Skeletal muscle satellite cell (primary cell): ENCODE data around the gene MPND.

Source experiments
- H3K27me3 ChIP-seq: 2 replicates; pipeline ENCODE4 v1.7.0; 2013; ENCODE audit warnings: low read length; ENCODE audit not compliant: control insufficient read depth, insufficient read depth
- H3K36me3 ChIP-seq: 2 replicates; pipeline ENCODE4 v1.7.0; 2013; ENCODE audit warnings: mild to moderate bottlenecking, control low read depth, low read length; ENCODE audit not compliant: insufficient read depth
- H3K4me1 ChIP-seq: 2 replicates; pipeline ENCODE4 v1.7.0; 2013; ENCODE audit warnings: low read length; ENCODE audit not compliant: control insufficient read depth, insufficient read depth
- H3K4me2 ChIP-seq: 2 replicates; pipeline ENCODE4 v1.7.0; 2013; ENCODE audit warnings: mild to moderate bottlenecking, low read length
- H3K4me3 ChIP-seq: 2 replicates; pipeline ENCODE4 v1.7.0; 2013; ENCODE audit warnings: low read length
- H3K9ac ChIP-seq: 2 replicates; pipeline ENCODE4 v1.7.0; 2013; ENCODE audit warnings: mild to moderate bottlenecking, low read depth, low read length, moderate library complexity
- H3K9me3 ChIP-seq: replicated peaks from 2 replicates; pipeline ENCODE4 v1.7.0; 2013; ENCODE audit warnings: mild to moderate bottlenecking, control low read depth, low read length

MPND gene

GRCh38 chr19:4363571-4364304 is 20.4 kb downstream of the MPND start:
- Histone ChIP-seq H3K36me3 (peaks cover 83% of the 10 kb centered on the region), H3K9ac (no peak overlapping the region)

DNA sequence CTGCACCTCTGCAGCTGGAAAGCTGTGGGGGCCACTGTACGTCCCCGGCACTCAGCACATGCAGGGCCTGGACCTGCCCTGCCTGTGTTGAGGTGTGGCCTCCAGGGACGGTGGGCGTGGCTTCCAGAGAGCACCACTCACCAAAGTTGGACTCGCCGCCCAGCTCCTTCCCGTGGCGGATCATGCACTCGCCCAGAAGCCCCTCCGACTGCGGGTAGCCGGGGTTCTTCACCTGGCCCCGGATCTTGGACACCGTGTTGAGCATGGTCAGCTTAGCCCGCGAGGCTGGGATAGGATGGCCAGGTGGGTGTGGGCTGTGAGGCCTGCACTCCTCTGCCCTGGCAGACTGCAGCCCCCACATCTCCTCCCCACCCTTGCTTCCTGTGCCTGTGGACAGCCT is 22.0 kb downstream of the MPND start:
- no peak overlapping the region for H3K4me2 ChIP-seq
- no peak overlapping the region for H3K4me3 ChIP-seq
- no peaks in the 10 kb centered on the region for H3K9me3 ChIP-seq
- peaks cover 29% of the 10 kb centered on the region for H3K4me1 ChIP-seq
- peaks cover 67% of the 10 kb centered on the region for H3K36me3 ChIP-seq
- H3K9ac ChIP-seq, result no peak overlapping the region
- H3K27me3 ChIP-seq, result no peaks in the 10 kb centered on the region

More at GRCh38 chr19:4363571-4364304, 20.4 kb downstream of the MPND start:
- Histone ChIP-seq H3K4me1 (peaks cover 13% of the 10 kb centered on the region), H3K9me3 (no peaks in the 10 kb centered on the region), H3K27me3 (no peaks in the 10 kb centered on the region), H3K4me3 (no peak overlapping the region), H3K4me2 (no peak overlapping the region)

DNA sequence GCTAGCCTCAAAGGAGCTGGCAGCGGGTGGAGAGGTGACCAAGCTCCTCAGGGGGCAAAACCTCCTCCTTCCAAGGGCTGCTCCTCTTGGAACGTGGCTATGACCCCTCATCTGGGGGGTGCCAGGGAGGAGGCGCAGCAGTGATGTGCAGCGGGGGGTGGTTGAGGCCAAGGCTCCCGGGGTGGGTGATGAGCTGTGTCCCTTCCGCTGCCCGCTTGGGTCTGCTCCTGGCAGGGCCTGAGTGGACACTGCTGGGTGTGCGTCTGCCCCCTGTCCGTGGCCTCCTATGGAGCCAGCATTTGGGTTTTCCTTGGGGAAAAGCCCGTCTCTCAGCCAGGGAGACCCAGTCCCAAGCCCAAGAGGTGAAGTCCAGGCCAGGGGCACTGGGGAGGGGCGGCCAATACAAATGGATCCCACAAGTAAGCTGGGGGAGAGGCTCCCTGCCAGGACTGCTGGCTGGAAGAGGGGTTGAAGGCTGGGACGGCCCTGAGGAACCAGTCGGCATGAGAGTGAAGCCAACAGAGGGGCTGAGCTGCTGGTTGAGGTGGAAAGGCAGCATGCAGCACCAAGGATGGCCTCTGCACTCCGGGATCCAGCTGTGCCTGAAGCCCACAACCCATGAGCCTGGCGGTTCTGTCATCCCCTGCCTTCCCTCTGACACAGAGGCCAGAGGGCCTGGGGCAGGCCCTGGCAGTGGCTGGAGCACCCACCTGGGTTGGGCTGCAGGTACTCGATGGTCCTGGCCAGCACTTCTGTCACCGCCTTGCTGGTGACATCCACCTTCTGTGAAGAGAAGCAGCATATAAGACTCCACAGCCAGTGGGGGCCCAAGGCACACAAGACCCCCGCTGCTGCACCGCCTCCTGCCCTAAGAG is 22.7 kb downstream of the MPND start:
- H3K9ac ChIP-seq, result no peak overlapping the region
- H3K27me3 ChIP-seq, result no peaks in the 10 kb centered on the region
- H3K4me1 ChIP-seq, result peaks cover 36% of the 10 kb centered on the region
- peaks cover 60% of the 10 kb centered on the region for H3K36me3 ChIP-seq
- no peak overlapping the region for H3K4me3 ChIP-seq
- H3K9me3 ChIP-seq, result no peaks in the 10 kb centered on the region
- H3K4me2 ChIP-seq, result no peak overlapping the region

GRCh38 chr19:4366666-4367335 is 23.4 kb downstream of the MPND start:
- H3K9ac ChIP-seq, result no peak overlapping the region
- H3K27me3 ChIP-seq, result no peaks in the 10 kb centered on the region
- no peaks in the 10 kb centered on the region for H3K9me3 ChIP-seq
- peaks cover 59% of the 10 kb centered on the region for H3K36me3 ChIP-seq
- peaks cover 44% of the 10 kb centered on the region for H3K4me1 ChIP-seq
- no peak overlapping the region for H3K4me2 ChIP-seq
- no peak overlapping the region for H3K4me3 ChIP-seq

- Histone ChIP-seq H3K4me3 (no peak overlapping the region), H3K4me1 (peaks cover 49% of the 10 kb centered on the region), H3K27me3 (no peaks in the 10 kb centered on the region), H3K9ac (no peak overlapping the region), H3K36me3 (peaks cover 55% of the 10 kb centered on the region), H3K9me3 (no peaks in the 10 kb centered on the region), H3K4me2 (no peak overlapping the region)
Observed at GRCh38 chr19:4367336-4367723, 24.0 kb downstream of the MPND start.

DNA sequence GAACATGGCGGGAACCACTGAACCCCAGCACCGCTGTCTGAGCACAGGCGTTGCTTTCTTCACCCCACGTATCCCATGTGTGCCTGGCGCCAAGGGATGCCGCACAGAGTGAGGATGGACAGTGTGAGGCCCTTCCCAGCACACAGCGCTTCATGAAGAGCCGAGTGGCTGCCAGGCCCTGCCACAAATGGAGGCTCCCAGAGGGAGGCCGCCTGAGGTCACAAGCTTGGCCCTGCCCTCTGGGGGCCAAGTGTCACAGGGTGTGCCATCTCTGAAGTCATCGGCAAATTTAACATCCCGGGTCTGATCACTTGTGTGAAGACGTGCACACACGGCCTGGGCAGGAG is 24.4 kb downstream of the MPND start:
- Histone ChIP-seq H3K4me3 (no peak overlapping the region), H3K4me2 (peak overlapping the region; percentile 46), H3K9me3 (no peaks in the 10 kb centered on the region), H3K9ac (peak overlapping the region; percentile 5), H3K27me3 (no peaks in the 10 kb centered on the region), H3K4me1 (peaks cover 53% of the 10 kb centered on the region), H3K36me3 (peaks cover 55% of the 10 kb centered on the region)

- H3K36me3 ChIP-seq, result peaks cover 51% of the 10 kb centered on the region
- H3K4me3 ChIP-seq, result peak overlapping the region; percentile 12
- H3K4me1 ChIP-seq, result peaks cover 59% of the 10 kb centered on the region
- no peaks in the 10 kb centered on the region for H3K9me3 ChIP-seq
- no peaks in the 10 kb centered on the region for H3K27me3 ChIP-seq
- H3K9ac ChIP-seq, result peak overlapping the region; percentile 27
- H3K4me2 ChIP-seq, result peak overlapping the region; percentile 46
Observed at GRCh38 chr19:4368128-4368820, 24.9 kb downstream of the MPND start.

- H3K4me3 ChIP-seq, result no peak overlapping the region
- no peaks in the 10 kb centered on the region for H3K9me3 ChIP-seq
- H3K4me2 ChIP-seq, result peak overlapping the region; percentile 58
- H3K4me1 ChIP-seq, result peaks cover 69% of the 10 kb centered on the region
- H3K9ac ChIP-seq, result no peak overlapping the region
- H3K27me3 ChIP-seq, result no peaks in the 10 kb centered on the region
- H3K36me3 ChIP-seq, result peaks cover 44% of the 10 kb centered on the region
Observed at GRCh38 chr19:4369109-4369887, 25.9 kb downstream of the MPND start.

- H3K27me3 ChIP-seq, result no peaks in the 10 kb centered on the region
- H3K36me3 ChIP-seq, result peaks cover 41% of the 10 kb centered on the region
- peak overlapping the region; percentile 58 for H3K4me2 ChIP-seq
- peaks cover 75% of the 10 kb centered on the region for H3K4me1 ChIP-seq
- H3K9ac ChIP-seq, result no peak overlapping the region
- H3K4me3 ChIP-seq, result no peak overlapping the region
- H3K9me3 ChIP-seq, result no peaks in the 10 kb centered on the region
Observed at GRCh38 chr19:4369888-4370260, 26.5 kb downstream of the MPND start.

DNA sequence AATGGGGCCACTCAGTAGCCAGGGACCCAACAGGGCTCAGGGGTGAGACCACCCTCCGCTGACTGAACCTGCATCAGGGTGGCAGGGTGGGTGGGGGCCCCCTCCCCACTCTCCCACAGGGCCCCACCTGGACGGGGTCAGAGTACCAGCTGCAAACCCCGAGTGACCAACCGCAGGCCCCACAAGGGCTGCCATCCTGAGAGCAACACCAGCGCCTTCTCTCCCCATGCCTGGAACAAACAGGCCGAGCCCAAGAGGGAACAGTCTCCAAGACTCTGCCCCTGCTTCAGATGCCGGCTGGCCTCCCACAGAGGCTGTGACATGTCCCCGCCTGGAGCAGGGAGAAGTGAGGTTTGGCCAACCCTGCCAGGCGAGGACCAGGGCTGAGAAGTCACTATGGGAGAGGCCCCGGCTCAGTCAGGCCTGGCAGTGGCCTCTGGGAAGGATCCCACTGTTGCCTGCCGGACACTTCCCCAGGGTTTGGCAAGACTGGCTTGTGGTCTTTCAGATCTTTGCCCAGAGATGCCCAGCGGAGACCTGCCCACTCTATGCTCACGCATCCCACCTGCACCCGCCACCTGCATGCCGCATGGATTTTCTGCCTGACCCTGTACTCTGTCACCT is 27.2 kb downstream of the MPND start:
- Histone ChIP-seq H3K4me1 (peaks cover 81% of the 10 kb centered on the region), H3K27me3 (no peaks in the 10 kb centered on the region), H3K9ac (peak overlapping the region; percentile 38), H3K4me3 (peak overlapping the region; percentile 19), H3K9me3 (no peaks in the 10 kb centered on the region), H3K36me3 (peaks cover 35% of the 10 kb centered on the region), H3K4me2 (peak overlapping the region; percentile 61)
